ENCODE data around the gene ATP6V1F.

DNA sequence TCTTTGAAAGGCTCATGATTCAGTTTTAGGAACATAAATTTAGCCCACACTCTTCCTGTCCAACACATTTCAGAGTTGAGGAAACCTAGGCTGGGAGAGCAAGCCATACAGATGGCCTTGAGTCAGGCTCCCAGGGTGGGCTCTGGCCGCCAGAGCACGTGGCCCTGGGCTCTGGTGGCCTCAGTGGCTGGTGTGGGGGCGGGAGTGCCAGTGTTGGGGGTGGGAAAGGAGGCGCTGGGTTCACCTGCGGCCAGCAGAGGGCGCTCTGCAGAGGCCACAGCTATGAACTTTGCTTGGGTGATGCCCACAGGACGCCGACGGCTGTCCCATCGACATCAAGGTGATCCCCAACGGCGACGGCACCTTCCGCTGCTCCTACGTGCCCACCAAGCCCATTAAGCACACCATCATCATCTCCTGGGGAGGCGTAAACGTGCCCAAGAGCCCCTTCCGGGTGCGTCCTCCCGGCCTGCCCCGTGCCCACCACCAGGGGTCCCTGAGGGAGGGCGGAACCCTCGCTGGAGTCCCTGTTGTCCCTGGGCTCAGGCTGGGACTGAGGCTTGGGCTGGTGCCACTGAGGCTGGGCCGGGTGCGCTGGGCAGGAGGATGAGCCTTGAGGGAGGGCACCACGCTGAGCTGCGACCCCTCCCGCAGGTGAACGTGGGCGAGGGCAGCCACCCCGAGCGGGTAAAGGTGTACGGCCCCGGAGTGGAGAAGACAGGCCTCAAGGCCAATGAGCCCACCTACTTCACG is 20.6 kb upstream of the ATP6V1F start:
- TF ChIP-seq POLR2A (IDR thresholded peaks at IDR 0.05; ENCODE audit: low read depth, low read length): no peak
- TF ChIP-seq POLR2AphosphoS5 (IDR thresholded peaks at IDR 0.05; ENCODE audit: low read depth, low read length): no peak

Measured in GM12892 (cell line).